K562 (cell line): ENCODE data around the gene SRRT. TPM values are rescaled to one million over a fixed set of nuclear protein-coding genes. Genes with fewer than 3 reads are reported as not detected.

Experiments used
- BCLAF1 ChIP-seq, 2 experiments: fragments of 450-650 bp in 1 of 2; IDR thresholded peaks; 2 replicates each; pipeline ENCODE4 v1.6.1; 2011 to 2017; ENCODE audit warnings: low read depth in 2 of 2, antibody characterized with exemption in 1 of 2, borderline replicate concordance in 1 of 2, low read length in 1 of 2, mild to moderate bottlenecking in 1 of 2, mixed read lengths in 1 of 2; ENCODE audit not compliant: control insufficient read depth in 1 of 2
- DACH1 ChIP-seq: fragments of 450-650 bp; IDR thresholded peaks from 2 replicates; pipeline ENCODE4 v1.6.1; 2018; ENCODE audit not compliant: partially characterized antibody
- FOXK2 ChIP-seq, 2 experiments: fragments of 450-650 bp; IDR thresholded peaks in 1 of 2; conservative IDR thresholded peaks in 1 of 2; 2 replicates each; pipeline ENCODE4 v1.6.1; 2016; ENCODE audit warnings: low read depth in 2 of 2, mild to moderate bottlenecking in 1 of 2
- HLTF ChIP-seq: fragments of 450-650 bp; IDR thresholded peaks from 2 replicates; pipeline ENCODE4 v1.6.1; 2016
- KAT7 ChIP-seq: sonication (generic); formaldehyde crosslinking; IDR thresholded peaks from 2 replicates; pipeline ENCODE4 v1.8.0; 2022; ENCODE audit warnings: missing genetic modification reagents, mild to moderate bottlenecking, borderline replicate concordance
- KAT8 ChIP-seq: fragments of 450-650 bp; IDR thresholded peaks from 2 replicates; pipeline ENCODE4 v1.6.1; 2016; ENCODE audit warnings: low read depth, mild to moderate bottlenecking
- LCOR ChIP-seq: sonication (generic); formaldehyde crosslinking; IDR thresholded peaks from 2 replicates; pipeline ENCODE4 v1.8.0; 2022; ENCODE audit warnings: mild to moderate bottlenecking, missing genetic modification reagents
- NCOA1 ChIP-seq: fragments of 450-650 bp; IDR thresholded peaks from 2 replicates; pipeline ENCODE4 v1.6.1; 2016; ENCODE audit warnings: low read depth
- NCOA2 ChIP-seq, 2 experiments: fragments of 450-650 bp; IDR thresholded peaks; 2 replicates each; pipeline ENCODE4 v1.6.1; 2018; ENCODE audit warnings: mild to moderate bottlenecking in 2 of 2, moderate library complexity in 1 of 2; ENCODE audit not compliant: partially characterized antibody in 2 of 2
- NONO ChIP-seq, 2 experiments: fragments of 200-400 bp in 1 of 2; fragments of 450-650 bp in 1 of 2; formaldehyde crosslinking in 1 of 2; IDR thresholded peaks; 2 replicates each; pipeline ENCODE4 v1.6.1; 2017; ENCODE audit warnings: low read depth in 2 of 2, mild to moderate bottlenecking in 2 of 2, moderate library complexity in 2 of 2, low read length in 1 of 2
- PPARD ChIP-seq: fragments of 250-450 bp; sonication (Bioruptor Pico); IDR thresholded peaks from 2 replicates; pipeline ENCODE4 v1.8.0; 2022; ENCODE audit warnings: inconsistent platforms, mild to moderate bottlenecking, moderate library complexity
- RERE ChIP-seq: sonication (generic); formaldehyde crosslinking; IDR thresholded peaks from 2 replicates; pipeline ENCODE4 v1.8.0; 2023; ENCODE audit warnings: missing genetic modification reagents, mild to moderate bottlenecking, borderline replicate concordance
- SP2 ChIP-seq: IDR thresholded peaks from 2 replicates; pipeline ENCODE4 v1.6.1; 2011; ENCODE audit warnings: mild to moderate bottlenecking, low read depth, low read length, moderate library complexity; ENCODE audit not compliant: poor library complexity, severe bottlenecking; ENCODE audit errors: extremely low read depth
- ZFPM2 ChIP-seq: fragments of 250-450 bp; sonication (Bioruptor Pico); IDR thresholded peaks from 2 replicates; pipeline ENCODE4 v1.5.1; 2022; ENCODE audit warnings: mild to moderate bottlenecking
- ZNF274 ChIP-seq: IDR thresholded peaks from 2 replicates; pipeline ENCODE4 v1.6.1; 2011; ENCODE audit warnings: low read depth, mild to moderate bottlenecking, low read length, moderate library complexity, borderline replicate concordance
- ZNF57 ChIP-seq: fragments of 450-650 bp; formaldehyde crosslinking; IDR thresholded peaks from 2 replicates; pipeline ENCODE4 v1.4.0; 2020; ENCODE audit warnings: mild to moderate bottlenecking, moderate library complexity
- polyA plus RNA-seq, 8 experiments: library from polyadenylated mRNA; depleted of rRNA in 4 of 8; stranded (reverse) in 5 of 8; unstranded in 3 of 8; fragments of >200 nt; fragmentation: Nextera tagmentation in 2 of 8; fragmentation: Illumina TruSeq in 1 of 8; extraction: Ambion mirVana in 2 of 8; extraction: Trizol in 1 of 8; gene quantifications; 2 replicates each; pipeline versions ENCODE4 v1.2.1 to v1.2.3, GENCODE V29; 2011 to 2014; ENCODE audit warnings: inconsistent platforms in 1 of 8, missing spikeins in 1 of 8
- total RNA-seq, 7 experiments: library from RNA; depleted of rRNA in 6 of 7; stranded (reverse); fragments of >200 nt in 6 of 7; fragmentation: Illumina TruSeq in 2 of 7; extraction: Trizol in 2 of 7; gene quantifications; 2 replicates each; pipeline versions ENCODE4 v1.2.1 to v1.2.3, GENCODE V29; 2011 to 2021; ENCODE audit warnings: low replicate concordance in 1 of 7

SRRT gene
- total and polyA plus RNA-seq, 9 of the 15 experiments (the other 6 are each of a cell fraction or from before 2014, with no cell fraction given) = 10.3 to 263 (median 84.4) TPM

- no peak for TF ChIP-seq ZNF274
- TF ChIP-seq PPARD (CRISPR knock-in tag) = no peak
- peak; percentile 32; the same call in 1 of the 2 replicates for TF ChIP-seq LCOR (CRISPR knock-in tag)
- no peak for TF ChIP-seq KAT8
- TF ChIP-seq DACH1 = no peak
- peak; percentile 78 for TF ChIP-seq HLTF
- 0 out of 2 replicates have a peak, but pooled peaks have one; percentile 25 for TF ChIP-seq NCOA1
- TF ChIP-seq NONO (IDR thresholded peaks at IDR 0.05; ENCODE audit: low read depth in 2 of 2, low read length in 1 of 2) = no peak
- TF ChIP-seq ZNF57 (CRISPR knock-in tag) = no peak
- no peak for TF ChIP-seq KAT7 (CRISPR knock-in tag)
- TF ChIP-seq NCOA2 (IDR thresholded peaks at IDR 0.05; ENCODE audit: partially characterized antibody in 2 of 2) = no peak
- TF ChIP-seq ZFPM2 (CRISPR knock-in tag) = no peak
- TF ChIP-seq FOXK2 (conservative IDR thresholded peaks at IDR 0.05 in 1 of 2, IDR thresholded peaks at IDR 0.05 in 1 of 2; ENCODE audit: low read depth in 2 of 2) = 0 out of 4 replicates have a peak, but pooled peaks of 1 of the 2 experiments have one; percentile 36
- TF ChIP-seq BCLAF1 (IDR thresholded peaks at IDR 0.05; ENCODE audit: borderline replicate concordance in 1 of 2, control insufficient read depth in 1 of 2, low read depth in 2 of 2, low read length in 1 of 2) = no peak
- no peak for TF ChIP-seq SP2
- TF ChIP-seq RERE (CRISPR knock-in tag) = no peak
Observed at GRCh38 chr7:100895956-100896731, 21.2 kb downstream of the SRRT start (continued).
